ENCODE results near the gene DUSP5.
A peak's percentile ranks its signal among the peaks of the same experiment; 100 is the strongest.

DUSP5 gene

DNA sequence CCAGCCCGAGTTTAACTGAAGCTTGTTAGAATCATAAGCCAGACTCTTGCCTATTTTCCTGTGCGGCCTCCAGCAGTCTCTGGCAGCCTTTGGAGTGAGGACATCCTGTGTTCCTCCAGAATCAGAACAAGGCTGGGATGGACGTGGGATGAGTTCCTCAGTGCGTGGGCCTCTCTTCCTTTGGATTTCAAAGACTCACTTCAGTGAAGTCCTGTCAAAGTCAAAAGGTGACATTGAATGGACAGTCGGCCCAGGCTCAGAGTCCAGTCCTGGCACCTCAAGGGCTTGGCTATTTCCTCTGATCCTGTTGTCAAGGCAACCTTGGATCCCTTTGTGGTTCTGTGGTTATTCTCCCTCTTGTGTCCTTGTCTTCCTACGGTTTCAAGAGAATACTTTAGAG is 48.4 kb downstream of the DUSP5 start:
- DNase-seq (ENCODE audit: low spot score): no peak
- in situ Hi-C loops (cut with MboI; ENCODE audit: low sequenced_read_pairs, unreplicated experiment): loop anchor here (10.0 kb wide), 1 partner anchor 411 kb away; no protein-coding TSS in a partner anchor
- no peak for TF ChIP-seq CTCF (IDR thresholded peaks at IDR 0.05; ENCODE audit: borderline replicate concordance, control extremely low read depth, extremely low read depth, insufficient read depth, missing control alignments)

- in situ Hi-C loops (cut with MboI; ENCODE audit: low sequenced_read_pairs, unreplicated experiment): loop anchor here (10.0 kb wide), 1 partner anchor 412 kb away; no protein-coding TSS in a partner anchor
- TF ChIP-seq CTCF (IDR thresholded peaks at IDR 0.05; ENCODE audit: borderline replicate concordance, control extremely low read depth, extremely low read depth, insufficient read depth, missing control alignments): no peak
- no peak for DNase-seq (ENCODE audit: low spot score)
These were observed 48.9 kb downstream of the DUSP5 start for GRCh38 chr10:110546499-110547110.

- peak; percentile 72 for DNase-seq (ENCODE audit: low spot score)
- TF ChIP-seq CTCF (IDR thresholded peaks at IDR 0.05; ENCODE audit: borderline replicate concordance, control extremely low read depth, extremely low read depth, insufficient read depth, missing control alignments): peak; percentile 70
- in situ Hi-C loops (cut with MboI; ENCODE audit: low sequenced_read_pairs, unreplicated experiment): loop anchor here (10.0 kb wide), 1 partner anchor 412 kb away; no protein-coding TSS in a partner anchor
These were observed 49.5 kb downstream of the DUSP5 start for GRCh38 chr10:110547139-110547761.

DNA sequence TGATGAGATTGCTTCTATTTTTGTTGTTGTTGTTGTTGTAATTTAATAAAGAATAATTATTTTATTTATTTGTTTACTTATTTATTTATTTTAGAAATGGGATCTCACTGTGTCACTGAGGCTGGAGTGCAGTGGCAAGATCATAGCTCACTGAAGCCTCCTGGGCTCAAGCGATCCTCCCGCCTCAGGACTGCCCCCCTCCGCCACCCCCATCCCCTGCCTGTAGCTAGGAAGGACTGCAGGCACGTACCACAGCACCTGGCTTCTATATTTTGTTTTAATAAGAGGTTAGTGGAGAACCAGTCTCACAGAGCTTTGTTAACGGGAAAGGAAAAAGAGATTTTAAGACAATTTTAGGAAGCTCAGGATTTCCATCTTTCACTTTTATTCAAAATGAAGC is 50.3 kb downstream of the DUSP5 start:
- TF ChIP-seq CTCF (IDR thresholded peaks at IDR 0.05; ENCODE audit: borderline replicate concordance, control extremely low read depth, extremely low read depth, insufficient read depth, missing control alignments): no peak
- in situ Hi-C loops (cut with MboI; ENCODE audit: low sequenced_read_pairs, unreplicated experiment): loop anchor here (10.0 kb wide), 1 partner anchor 413 kb away; no protein-coding TSS in a partner anchor
- no peak for DNase-seq (ENCODE audit: low spot score)

DNA sequence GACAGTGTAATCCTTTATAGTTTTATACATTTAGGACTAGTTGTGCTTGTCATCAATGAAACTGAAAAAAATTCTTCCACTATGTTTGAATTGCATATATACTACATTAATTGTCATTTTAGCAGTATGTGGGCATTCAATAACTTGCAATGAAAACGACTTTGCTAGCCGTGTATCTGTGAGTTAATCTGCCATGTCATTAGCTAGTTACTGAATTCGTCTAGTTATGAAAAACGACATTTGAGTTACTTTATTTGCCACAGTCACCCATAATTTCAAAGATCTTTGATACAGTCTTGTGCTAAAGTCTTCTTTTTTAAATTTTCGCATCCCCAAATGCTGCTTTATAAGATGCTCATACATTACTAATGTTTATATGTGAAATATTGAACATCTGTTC is 51.5 kb downstream of the DUSP5 start:
- TF ChIP-seq CTCF (IDR thresholded peaks at IDR 0.05; ENCODE audit: borderline replicate concordance, control extremely low read depth, extremely low read depth, insufficient read depth, missing control alignments): no peak
- no peak for DNase-seq (ENCODE audit: low spot score)
- in situ Hi-C loops (cut with MboI; ENCODE audit: low sequenced_read_pairs, unreplicated experiment): loop anchor here (10.0 kb wide), 1 partner anchor 414 kb away; no protein-coding TSS in a partner anchor

DNA sequence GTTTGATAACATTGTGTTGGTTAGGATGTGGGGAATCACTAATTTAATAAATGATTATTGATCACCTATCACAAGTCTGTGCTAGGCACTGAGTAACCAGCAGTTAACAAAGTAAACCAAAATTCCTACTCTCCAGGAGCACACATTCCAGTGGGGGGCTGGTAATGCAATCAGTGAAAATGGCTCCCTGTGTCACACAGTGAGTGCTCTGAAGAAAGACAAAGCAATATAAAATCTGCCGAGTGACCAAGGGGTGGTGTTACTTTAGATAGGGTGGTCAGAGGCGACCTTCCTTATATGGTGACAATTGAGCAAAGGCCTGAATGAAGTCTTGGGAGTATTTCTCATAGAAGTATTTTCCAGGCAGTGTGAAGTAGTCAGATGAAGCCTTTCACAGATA is 56.2 kb downstream of the DUSP5 start:
- no peak for TF ChIP-seq CTCF (IDR thresholded peaks at IDR 0.05; ENCODE audit: borderline replicate concordance, control extremely low read depth, extremely low read depth, insufficient read depth, missing control alignments)
- no peak for DNase-seq (ENCODE audit: low spot score)
- in situ Hi-C loops (cut with MboI; ENCODE audit: low sequenced_read_pairs, unreplicated experiment): loop anchor here (5.0 kb wide), 1 partner anchor 247 kb away; no protein-coding TSS in a partner anchor

Measured in GM13976 (cell line).